ENCODE results near the gene PLEKHG2.

PLEKHG2 gene

DNA sequence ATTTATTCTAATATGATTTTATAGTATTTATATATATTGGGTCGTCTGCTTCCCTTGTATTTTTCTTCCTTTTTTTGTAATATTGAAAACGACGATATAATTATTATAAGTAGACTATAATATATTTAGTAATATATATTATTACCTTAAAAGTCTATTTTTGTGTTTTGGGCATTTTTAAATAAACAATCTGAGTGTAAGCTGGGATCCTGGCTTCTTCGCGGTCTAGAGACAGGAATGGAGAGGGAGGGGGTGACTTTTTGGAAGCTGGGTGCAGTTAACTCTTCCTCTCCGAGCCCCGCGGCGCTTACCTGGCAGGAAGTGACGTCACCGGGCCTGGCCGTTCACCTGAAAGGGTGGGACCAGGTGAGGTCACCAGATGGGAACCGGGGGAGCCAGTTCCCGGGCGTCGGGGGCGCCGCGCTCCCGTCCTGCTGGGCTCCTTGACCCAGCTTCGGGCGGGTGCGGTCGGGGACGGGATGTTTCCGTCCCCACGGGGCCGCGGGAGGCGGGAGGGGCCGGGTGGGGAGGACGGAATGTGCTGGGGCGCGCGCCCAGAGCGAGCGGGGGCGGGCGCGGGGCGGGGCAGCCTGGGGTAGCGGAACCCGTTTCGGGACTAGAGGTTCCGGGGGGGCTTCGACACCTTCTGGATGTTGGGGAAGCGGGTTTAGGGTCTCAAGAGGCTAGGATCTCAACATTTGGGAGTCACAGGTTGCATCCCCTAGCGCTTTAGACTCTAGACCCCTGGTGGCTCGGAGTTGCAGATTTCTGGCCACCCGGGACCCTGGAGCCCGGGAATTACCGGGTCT lies 3.1 kb upstream of the PLEKHG2 start:
- TF ChIP-seq CTCF (IDR thresholded peaks at IDR 0.05; ENCODE audit: control extremely low read depth, extremely low read depth, low read depth, missing control alignments), result no peak
- ChIA-PET POLR2A (interaction anchor here (0.6 to 3.8 kb wide), 9 partner anchors 12 to 395 kb away, joined by 3 to 49 read pairs (median 4); partner anchors contain the start of genes MED29, PAF1 and RPS16), CTCF (interaction anchor here (1.2 to 3.9 kb wide), 2 partner anchors 12 to 19 kb away, joined by 5 to 41 read pairs; partner anchors contain the start of genes MED29 and PAF1)
- no peak for DNase-seq (ENCODE audit: extremely low spot score)

GRCh38 chr19:39410017-39410830 lies 2.2 kb upstream of the PLEKHG2 start:
- CTCF ChIA-PET, result no interaction called here

GRCh38 chr19:39410831-39411080 lies 1.7 kb upstream of the PLEKHG2 start:
- no peak for DNase-seq (ENCODE audit: extremely low spot score)
- ChIA-PET CTCF (interaction anchor here (1.0 to 2.3 kb wide), 7 partner anchors 10 to 123 kb away, joined by 3 to 103 read pairs (median 9); partner anchors contain the start of genes MED29 and PAF1), POLR2A (interaction anchor here (1.4 to 2.3 kb wide), 2 partner anchors 9 to 13 kb away, joined by 17 to 23 read pairs; no protein-coding TSS in a partner anchor)
- TF ChIP-seq CTCF (IDR thresholded peaks at IDR 0.05; ENCODE audit: control extremely low read depth, extremely low read depth, low read depth, missing control alignments), result no peak

More at GRCh38 chr19:39410017-39410830, 2.2 kb upstream of the PLEKHG2 start:
- peak; percentile 70 for DNase-seq (ENCODE audit: extremely low spot score)
- POLR2A ChIA-PET, result interaction anchor here (1.3 to 2.7 kb wide), 2 partner anchors 19 to 26 kb away, joined by 4 to 15 read pairs; partner anchors contain the start of genes MED29, PAF1 and RPS16
- TF ChIP-seq CTCF (IDR thresholded peaks at IDR 0.05; ENCODE audit: control extremely low read depth, extremely low read depth, low read depth, missing control alignments), result no peak

DNA sequence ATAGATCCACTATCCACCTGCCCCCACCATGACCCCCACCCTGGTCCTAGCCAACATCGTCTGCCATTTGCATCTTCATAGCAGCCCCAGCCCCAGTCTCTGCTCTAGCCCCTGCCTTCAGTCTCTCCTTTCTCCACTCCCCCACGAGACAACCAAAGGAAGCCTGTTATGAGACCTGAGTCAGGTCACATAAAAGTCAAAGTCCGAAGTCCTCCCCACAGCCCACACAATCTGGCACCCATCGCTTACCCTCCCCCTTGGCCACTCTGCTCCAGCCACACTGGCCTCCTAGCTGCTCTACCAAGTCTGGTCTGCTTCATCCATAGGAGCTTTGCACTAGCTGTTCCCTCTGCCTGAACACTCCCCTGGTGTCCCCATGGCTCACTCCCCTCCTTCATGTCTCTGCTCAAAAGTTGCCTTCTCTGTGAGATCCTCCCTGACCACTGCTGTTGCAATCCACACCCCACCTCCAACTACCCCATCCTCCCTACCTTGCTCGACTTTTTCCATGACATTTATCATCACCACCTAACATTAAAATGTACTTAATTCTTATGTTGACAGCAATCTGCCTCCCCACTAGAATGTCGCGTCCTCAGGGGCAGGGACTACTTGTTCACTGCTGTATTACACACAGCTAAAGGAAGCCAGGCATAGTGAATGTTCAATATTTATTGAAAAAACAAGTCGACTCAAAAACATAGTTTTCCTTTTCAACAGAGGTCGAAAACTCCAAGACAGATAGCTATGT lies 1.2 kb upstream of the PLEKHG2 start:
- ChIA-PET CTCF (interaction anchor here (0.7 to 2.3 kb wide), 19 partner anchors 8 to 289 kb away, joined by 3 to 103 read pairs (median 6); partner anchors contain the start of genes MED29, PAF1 and SAMD4B), POLR2A (interaction anchor here (0.5 to 2.3 kb wide), 4 partner anchors 10 to 25 kb away, joined by 3 to 23 read pairs (median 10); partner anchors contain the start of gene RPS16)
- peak; percentile 48 for DNase-seq (ENCODE audit: extremely low spot score)
- TF ChIP-seq CTCF (IDR thresholded peaks at IDR 0.05; ENCODE audit: control extremely low read depth, extremely low read depth, low read depth, missing control alignments), result no peak

DNA sequence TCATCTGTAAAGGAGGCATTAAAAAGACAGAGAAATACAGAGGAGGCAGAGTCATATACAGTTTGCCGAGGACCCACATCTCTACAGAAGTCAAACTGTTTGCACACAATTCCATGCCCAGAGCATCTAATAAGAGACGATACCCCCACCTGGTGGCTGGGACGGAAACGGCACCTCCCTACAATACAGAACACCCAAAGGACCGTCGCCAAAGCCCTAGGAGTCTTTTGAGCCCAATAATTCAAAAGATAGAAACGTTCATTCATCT lies 703 bp upstream of the PLEKHG2 start:
- ChIA-PET CTCF (interaction anchor here (0.7 to 2.3 kb wide), 20 partner anchors 8 to 290 kb away, joined by 3 to 103 read pairs (median 5); partner anchors contain the start of genes MED29, PAF1 and SAMD4B), POLR2A (interaction anchor here (0.5 to 2.3 kb wide), 5 partner anchors 9 to 24 kb away, joined by 3 to 23 read pairs (median 4); partner anchors contain the start of gene RPS16)
- TF ChIP-seq CTCF (IDR thresholded peaks at IDR 0.05; ENCODE audit: control extremely low read depth, extremely low read depth, low read depth, missing control alignments), result peak; percentile 86
- DNase-seq (ENCODE audit: extremely low spot score), result peak; percentile 57

All from GM10248 (cell line).